ENCODE data around the gene PFKFB2.

PFKFB2 gene

DNA sequence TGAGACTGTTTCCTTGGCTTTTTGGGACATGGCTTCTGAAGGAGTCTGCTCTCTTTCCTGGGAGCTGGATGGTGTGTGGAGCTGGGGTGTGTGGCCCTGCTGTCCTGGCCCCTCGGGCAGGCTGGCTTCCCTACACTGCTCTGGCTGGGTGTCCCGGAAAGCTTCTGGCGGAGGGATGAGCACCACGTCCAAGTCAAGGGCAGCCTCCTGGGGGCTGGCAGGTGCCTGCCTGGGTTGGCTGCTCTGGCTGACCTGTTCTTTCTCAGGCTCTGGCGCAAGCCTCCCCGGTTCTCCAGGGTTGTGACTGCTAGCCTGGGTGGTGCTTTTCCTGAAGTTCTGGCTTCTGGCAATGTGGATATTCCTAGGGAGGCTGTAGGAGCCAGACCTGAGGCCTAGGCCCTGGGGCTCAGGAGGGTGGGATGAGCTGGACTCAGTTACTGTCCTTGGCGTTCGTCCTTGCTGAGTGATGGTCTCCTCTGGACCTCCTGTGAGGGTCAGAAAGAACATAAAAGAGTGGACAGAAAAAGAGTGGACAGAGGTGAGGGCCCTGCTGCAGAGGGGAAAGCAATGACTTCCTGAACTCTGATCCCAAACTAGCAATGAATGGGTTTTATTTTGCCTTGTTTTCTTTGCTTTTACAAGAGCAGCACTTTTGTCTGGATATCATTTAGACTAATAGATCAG is 29.9 kb upstream of the PFKFB2 start:
- DNase-seq: no peak

DNA sequence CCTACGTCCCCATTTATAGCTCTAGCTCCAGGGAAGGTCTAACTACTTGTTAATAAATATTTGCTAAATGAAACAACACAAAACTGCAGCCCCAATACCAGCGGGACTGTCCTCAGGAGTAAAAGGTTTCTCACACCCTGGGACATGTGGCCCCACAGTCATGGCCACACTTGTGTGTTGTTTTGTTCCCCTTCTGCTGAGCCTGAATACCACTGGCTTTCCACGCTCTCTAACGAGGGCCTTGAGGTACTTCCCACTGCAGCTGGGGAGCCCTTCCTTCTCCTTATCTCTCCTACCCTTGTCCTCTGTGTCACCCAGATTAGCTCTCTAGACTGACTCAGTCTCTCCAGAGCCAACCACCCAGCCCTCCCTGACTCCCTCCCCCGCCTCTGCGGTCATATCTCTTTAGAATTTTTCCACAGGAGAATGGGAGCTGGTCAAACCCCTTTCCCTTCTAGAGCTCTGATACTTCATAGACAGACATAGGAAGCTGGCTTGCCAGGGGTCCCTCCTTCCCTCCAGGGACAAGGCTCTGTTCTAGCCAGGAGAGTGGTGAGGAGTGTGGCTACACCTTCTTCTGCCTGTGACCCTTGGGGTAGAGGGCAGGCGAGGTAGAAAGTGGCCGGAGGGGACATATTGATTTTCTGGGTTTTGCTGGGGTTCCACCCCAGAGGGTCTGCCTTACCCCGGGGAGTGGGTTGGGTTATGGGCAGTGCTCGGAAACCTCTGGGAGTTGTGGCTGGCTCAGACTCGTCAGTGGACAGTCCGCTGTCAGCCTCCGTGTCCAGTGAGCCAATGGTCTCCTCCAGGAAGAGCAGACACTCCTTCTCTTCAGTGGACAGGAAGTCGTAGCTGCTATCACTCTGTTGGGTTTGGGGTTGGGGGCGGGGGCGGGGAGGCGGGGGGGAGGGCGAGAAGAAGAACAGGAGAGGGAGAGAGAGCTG is 28.6 kb upstream of the PFKFB2 start:
- no peak for DNase-seq

- DNase-seq: peak in 1 of 3 experiments; percentile 16
Measured at GRCh38 chr1:207025146-207025880, 27.8 kb upstream of the PFKFB2 start.

- DNase-seq: no peak
Measured at GRCh38 chr1:207026104-207026534, 27.0 kb upstream of the PFKFB2 start.

- no peak for DNase-seq
Measured at GRCh38 chr1:207027206-207027777, 25.8 kb upstream of the PFKFB2 start.

GRCh38 chr1:207027921-207028320 is 25.2 kb upstream of the PFKFB2 start:
- DNase-seq: no peak

- peak in 1 of 3 experiments; percentile 48 for DNase-seq
Measured at GRCh38 chr1:207028884-207029650, 24.0 kb upstream of the PFKFB2 start.

DNA sequence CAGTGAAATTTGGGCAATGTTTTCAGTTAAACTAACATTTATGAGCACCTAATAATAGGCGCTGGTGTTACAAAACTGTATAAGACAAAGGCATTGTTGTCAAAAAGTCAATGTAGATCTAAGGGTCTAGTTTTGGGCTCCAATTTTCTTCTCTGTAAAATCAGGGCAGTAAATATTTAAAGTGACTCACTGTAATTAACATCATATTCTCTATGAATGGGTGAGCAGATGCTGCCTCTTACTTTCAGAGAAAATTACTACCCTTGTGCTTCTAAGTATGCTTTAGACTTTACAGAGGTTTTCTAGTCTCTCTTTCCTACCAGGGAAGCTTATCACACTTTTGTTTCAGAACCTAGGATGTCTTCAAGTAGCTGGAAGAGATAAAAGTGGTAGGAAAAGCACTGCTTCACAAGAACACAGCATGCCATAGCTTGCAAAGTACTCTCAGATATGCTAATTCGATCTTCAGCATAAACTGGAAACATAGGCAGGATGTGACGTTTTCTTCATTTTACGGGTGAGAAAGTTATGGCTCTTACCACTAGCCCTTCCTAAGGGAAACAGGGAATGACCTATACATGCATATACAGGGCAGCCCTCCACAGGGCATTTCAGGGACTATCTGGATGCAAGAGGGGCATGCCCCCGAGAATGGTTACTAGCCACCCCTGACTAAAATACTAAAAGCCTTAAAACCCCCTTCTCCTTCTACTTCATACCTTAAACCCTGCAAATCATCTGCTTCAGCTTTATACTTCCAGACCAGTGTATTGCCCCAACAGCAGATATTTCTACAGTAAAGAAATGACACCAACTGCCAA is 23.2 kb upstream of the PFKFB2 start:
- peak in 2 of 3 experiments; percentile 60 to 75 for DNase-seq

GRCh38 chr1:207030522-207031009 is 22.5 kb upstream of the PFKFB2 start:
- DNase-seq: no peak

DNA sequence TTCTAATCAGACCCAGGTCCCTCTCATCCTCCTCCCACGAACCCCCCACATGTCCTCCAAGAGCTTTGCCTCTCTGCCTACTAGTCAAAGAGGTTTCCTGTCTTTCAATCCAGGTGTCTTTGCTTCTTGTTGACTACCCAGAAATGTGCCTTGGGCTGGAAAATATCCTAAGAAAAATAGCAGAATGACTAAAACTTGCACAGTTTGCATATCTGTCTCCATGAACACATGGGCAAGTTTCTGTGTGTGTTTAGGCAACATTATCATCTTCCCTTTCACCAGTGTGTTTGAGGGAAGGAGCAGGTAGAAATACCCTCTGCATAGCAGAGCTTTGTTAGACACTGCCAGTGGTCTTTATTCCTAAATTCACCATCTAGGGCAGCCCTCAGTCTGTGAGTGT is 22.1 kb upstream of the PFKFB2 start:
- no peak for DNase-seq

- DNase-seq: peak in 2 of 3 experiments; percentile 39 to 67
Measured at GRCh38 chr1:207031632-207032264, 21.3 kb upstream of the PFKFB2 start.

- peak; percentile 79 to 91 (median 89) for DNase-seq
Measured at GRCh38 chr1:207032528-207033017, 20.5 kb upstream of the PFKFB2 start, which contains the start of gene C1orf116. C1orf116 (minus strand) TSS chr1:207032756; CDS start chr1:207027598, 5,158 bp downstream.

- no peak for DNase-seq
Measured at GRCh38 chr1:207033302-207033701, 19.8 kb upstream of the PFKFB2 start.

DNA sequence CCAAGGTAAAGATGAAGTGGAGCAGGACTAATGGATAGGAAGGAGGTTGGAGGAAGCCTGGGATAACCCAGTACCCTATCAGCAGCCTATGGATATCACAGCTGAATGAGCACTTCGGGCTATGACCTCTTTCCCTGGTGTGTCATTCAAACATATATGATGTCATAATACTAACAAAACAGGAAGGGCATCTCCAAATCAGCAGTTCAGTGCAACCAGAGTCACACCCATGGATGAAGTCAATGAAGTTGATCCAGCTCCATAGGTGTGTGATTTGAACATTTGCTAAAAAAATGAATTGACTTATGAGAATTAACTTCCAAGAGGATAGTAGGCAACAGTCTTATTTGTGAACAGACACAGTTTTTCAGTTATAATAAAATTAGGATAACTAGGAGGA is 18.9 kb upstream of the PFKFB2 start:
- no peak for DNase-seq

DNA sequence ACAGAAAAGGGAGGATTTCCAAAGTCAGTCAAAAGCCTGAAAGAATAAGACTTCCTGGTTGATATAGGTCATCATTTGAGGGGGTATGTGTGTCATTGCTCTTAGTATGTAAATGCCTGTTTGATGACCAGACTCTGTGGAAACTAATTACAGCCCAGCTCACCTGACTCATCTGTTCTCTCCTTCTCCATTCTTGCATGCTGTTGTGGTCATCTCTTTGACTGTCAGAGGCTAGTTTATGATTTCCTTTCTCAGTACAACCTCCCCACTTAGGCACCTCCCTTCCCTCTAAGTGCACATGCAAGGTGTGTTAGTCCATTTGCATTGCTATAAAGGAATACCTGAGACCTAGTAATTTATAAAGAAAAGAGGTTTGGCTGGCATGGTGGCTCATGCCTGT is 18.1 kb upstream of the PFKFB2 start:
- no peak for DNase-seq

DNA sequence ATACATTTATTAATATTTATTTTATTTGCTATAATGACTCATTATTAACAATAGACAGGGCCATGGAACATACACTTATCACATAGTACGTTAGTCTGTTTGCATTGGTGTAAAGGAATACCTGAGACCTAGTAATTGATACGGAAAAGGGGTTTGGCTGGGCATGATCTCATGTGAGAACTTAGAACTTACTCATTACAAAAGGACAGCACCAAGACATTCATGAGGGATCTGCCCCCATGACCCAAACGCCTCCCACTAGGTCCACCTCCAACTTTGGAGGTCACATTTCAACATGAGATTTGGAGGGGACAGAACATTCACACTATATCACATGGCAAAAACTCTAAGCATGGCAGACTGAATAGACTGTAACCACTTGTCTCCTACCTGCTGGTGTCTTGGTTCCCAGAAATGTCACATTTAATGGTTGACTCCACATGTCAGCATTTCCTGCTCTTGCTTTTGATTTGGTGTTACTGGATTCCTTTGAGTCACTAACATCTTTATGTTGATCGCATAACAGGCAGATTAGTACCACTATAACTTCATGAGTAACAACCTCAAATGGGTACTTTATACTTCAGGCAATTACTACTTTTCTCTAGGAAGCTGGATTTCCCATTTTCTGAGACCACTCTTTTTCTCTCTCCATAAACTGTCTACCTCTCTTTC is 17.1 kb upstream of the PFKFB2 start:
- DNase-seq: no peak

GRCh38 chr1:207036865-207037264 is 16.2 kb upstream of the PFKFB2 start:
- DNase-seq: no peak

DNA sequence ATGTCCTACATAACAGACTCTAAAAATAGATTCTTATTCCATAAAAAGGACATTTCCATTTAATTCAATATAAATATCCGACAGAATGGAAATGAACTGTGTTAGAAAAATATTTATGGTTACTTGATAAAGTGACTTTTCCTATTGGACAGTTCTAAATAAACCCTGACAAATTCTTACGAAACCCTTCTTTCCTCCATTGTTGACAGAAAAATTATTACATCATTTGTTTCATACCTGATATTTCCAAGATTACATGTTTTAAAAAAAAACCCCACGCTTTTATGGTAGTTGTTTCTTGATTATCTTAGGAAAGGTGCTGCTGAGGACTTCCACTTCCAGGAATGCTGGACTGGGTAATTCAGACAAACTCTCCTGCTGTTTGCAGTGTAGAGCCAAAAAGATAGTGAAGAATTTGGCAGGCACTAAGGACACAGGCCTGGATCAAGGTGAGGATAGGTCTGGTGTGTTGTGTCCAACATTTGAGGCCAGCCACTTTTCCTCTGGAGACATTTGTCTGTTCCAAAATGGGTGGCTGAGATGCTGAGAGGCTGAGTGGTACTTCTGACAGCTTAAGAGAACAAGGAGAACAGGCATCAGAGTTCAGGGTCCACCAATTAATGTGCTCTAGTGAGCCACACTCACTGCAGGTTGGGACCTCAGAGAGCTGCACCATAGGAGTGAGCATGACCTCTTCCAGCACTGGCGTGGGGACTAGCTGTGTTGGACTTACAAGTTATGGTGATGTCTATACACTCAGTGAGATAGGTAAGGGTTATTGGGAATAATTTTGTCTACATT is 13.5 kb upstream of the PFKFB2 start:
- no peak for DNase-seq

DNA sequence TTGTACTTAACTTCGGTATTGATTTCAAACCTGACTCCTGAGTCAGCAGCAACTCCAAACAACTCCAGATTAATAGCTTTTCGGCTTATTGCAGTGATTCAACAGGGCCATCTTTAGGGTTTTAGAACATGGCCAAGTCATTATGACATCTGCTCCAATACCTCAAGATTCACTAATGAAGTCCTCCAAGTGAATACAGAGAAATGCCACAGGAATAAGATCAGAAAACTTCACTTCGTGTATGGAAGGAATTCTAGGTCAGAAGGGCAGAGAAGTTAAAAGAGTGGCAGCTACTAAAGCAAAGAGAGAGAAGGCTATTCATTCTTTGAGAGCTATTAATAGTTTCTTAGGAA is 12.9 kb upstream of the PFKFB2 start:
- DNase-seq: no peak
